ENCODE data around the gene B4GALT3.

The B4GALT3 gene

DNA sequence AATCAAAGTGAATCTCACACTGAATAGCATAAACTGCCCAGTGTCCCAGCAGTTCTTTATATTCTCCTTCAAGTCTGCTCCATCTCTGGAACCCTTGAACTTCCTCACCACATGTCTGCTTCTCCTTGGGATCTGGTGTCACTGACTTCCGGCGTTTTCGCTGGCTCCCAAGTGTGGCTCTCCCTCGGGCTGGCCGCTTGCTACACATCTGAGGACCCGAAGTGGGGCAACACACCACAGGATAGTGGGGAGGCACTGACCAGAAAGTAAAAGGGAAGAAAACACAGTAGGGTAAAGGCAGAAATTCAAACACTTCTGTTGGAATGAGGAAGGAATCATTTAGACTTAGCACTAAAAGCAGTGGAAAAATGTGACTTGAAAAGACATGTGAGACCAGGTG lies 54.3 kb downstream of the B4GALT3 start:
- DNase-seq (ENCODE audit: low read depth): no peak

DNA sequence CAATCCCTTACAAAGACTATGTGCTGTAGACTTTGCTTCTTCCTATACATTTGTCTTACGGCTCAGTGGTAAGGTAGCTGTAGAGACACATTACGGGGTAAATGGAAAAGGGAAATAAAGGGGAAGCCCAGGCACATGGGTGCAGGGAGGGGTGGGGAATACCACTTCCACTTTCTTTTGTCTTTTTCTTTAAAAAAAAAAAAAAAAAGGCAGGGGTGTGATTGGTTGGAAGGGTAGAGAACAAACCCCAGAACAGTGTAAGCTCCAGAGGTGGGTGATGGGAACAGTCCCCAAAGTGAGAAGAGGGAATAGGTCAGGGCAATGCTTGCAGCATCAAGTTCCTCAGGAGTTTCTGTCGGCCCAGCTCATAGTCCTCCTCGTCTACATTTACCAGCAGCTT lies 55.5 kb downstream of the B4GALT3 start:
- no peak for DNase-seq (ENCODE audit: low read depth)

All from non-pigmented ciliary epithelial cell (primary cell).